T-helper 1 cell treated with Interleukin-12 subunit alpha and Interleukin-12 subunit beta and Interleukin-4 antibody, amounts not matched to agents 30 ng/mL and 1 ng/mL, for 36 hours (primary cell): ENCODE measurements around the gene ELOVL1. TPM values are rescaled to one million over a fixed set of nuclear protein-coding genes. Genes with fewer than 3 reads are reported as not detected.

Experiments used
- intact Hi-C: fragments of 100-400 bp; cut with micrococcal nuclease; formaldehyde crosslinking; loops from one replicate; pipeline ENCODE4 v1.15.1; 2024
- total RNA-seq: library from RNA; stranded (reverse); gene quantifications from 2 replicates; pipeline ENCODE4 v1.2.3, GENCODE V29; 2022

The ELOVL1 gene
- total RNA-seq, 1 donor from 2014 or later = 78.9 TPM

GRCh38 chr1:43358746-43359693 is 8.8 kb downstream of the ELOVL1 start, which contains the start of gene CDC20:
CDC20 (plus strand) TSS chr1:43358981; CDS start chr1:43359216, 235 bp downstream.
- intact Hi-C loops = loop anchor here (1.0 to 5.0 kb wide), 17 partner anchors 9 to 896 kb away; partner anchors contain the start of genes C1orf50, CCDC30, CFAP57 and EBNA1BP2

GRCh38 chr1:43358121-43358745 is 9.6 kb downstream of the ELOVL1 start:
- intact Hi-C loops = loop anchor here (1.0 to 5.0 kb wide), 17 partner anchors 9 to 895 kb away; partner anchors contain the start of genes C1orf50, CCDC30, CFAP57 and EBNA1BP2

DNA sequence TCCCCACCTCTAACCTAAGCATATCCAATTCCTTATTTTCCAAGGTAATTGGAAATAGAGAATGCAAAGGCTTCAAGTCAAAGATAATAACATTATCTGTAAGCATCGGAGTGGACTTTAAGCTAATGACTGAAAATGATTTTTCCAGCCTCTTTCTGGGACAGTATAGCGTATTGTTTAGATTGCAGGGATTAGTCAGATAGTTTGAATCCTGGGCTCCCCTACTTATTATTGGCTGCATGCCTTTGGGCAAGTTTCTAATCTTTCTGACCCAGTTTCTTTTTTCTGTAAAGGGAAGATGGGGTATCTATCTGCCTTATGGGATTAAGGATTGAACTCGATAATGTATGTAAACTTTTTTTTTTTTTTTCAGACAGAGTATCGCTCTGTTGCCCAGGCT is 10.6 kb downstream of the ELOVL1 start:
- intact Hi-C loops = loop anchor here (5.0 kb wide), 2 partner anchors 350 to 675 kb away; partner anchors contain the start of genes ST3GAL3 and YBX1

DNA sequence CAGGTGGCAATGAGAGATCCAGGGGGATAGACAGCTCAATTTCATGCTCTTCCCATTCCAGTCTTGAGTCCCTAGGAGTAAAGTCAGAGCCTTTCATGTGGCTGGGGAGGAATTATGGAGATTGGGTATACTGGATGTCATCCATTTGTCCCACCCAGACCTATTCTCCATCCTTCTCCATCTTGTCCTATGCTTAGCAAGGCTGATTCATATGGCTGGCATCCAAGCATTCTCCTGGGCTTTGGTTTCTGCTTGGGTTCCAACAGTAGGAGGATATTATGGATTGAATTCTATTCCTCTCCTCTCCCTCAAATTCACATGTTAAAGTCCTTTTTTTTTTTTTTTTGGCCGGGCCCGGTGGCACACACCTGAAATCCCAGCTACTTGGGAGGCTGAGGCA is 12.9 kb downstream of the ELOVL1 start:
- intact Hi-C loops = loop anchor here (5.0 kb wide), 2 partner anchors 352 to 673 kb away; partner anchors contain the start of genes ST3GAL3 and YBX1

DNA sequence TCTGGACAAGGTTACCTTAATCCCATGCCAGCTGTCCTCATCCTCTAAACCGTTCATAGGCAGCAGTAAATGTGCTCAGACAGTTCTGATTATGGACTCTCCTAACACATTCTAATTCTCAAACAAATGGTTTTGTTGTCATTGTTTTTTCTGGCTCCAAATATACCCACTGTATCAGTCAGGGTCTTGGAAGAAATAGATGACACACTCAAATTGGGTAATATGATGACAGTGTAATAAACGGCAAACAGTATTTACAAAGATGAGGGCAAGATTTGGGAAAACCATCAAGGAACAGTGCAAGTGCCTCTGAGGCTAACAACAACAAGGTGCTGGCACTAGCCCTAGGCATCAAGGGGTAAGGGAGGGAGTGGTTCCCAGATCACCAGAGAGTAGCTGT is 13.3 kb downstream of the ELOVL1 start:
- intact Hi-C loops = no loop called here

- intact Hi-C loops = no loop called here
Measured at GRCh38 chr1:43352881-43353280, 14.9 kb downstream of the ELOVL1 start.

DNA sequence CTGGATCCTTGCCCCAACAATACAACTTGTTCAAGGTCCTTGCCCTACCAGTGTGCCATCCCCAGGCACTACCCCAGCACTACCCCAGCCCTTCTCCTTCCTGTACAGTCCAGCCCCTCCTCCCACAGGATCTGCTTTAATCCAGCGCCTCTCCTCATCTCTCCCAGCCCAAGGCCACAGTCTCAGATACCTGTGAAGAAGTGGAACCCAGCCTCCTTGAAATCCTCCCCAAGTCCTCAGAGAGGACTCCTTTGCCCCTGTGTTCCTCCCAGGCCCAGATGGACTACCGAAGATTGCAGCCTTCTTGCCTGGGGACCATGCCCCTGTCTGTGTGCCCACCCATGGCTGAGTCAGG is 15.5 kb downstream of the ELOVL1 start:
- intact Hi-C loops = no loop called here

- intact Hi-C loops = no loop called here
Measured at GRCh38 chr1:43351421-43352350, 16.1 kb downstream of the ELOVL1 start.

DNA sequence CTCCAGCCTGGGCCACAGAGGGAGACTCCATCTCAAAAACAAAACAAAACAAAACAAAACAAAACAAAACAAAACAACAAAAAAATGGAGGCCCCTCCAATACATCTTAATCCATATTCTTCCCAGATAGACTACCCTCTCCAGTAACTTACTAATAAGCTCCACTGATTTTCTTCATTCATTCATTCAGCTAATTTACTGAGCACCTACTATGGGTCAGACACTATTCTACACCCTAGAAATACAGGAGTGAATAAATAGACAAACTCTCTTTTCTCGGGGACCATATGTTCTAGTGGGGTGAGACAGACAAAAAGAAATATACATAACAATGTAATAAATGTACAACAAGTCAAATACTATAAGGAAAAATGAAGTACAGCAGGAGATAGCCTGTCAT is 16.8 kb downstream of the ELOVL1 start:
- intact Hi-C loops = no loop called here

- intact Hi-C loops = loop anchor here (1.0 kb wide), 1 partner anchor 9 kb away; the partner anchor contains the start of gene CDC20
Measured at GRCh38 chr1:43349594-43350306, 18.1 kb downstream of the ELOVL1 start.

- intact Hi-C loops = loop anchor here (1.0 kb wide), 1 partner anchor 9 kb away; the partner anchor contains the start of gene CDC20
Measured at GRCh38 chr1:43348809-43349593, 18.8 kb downstream of the ELOVL1 start.

GRCh38 chr1:43348343-43348808 is 19.4 kb downstream of the ELOVL1 start:
- intact Hi-C loops = no loop called here

DNA sequence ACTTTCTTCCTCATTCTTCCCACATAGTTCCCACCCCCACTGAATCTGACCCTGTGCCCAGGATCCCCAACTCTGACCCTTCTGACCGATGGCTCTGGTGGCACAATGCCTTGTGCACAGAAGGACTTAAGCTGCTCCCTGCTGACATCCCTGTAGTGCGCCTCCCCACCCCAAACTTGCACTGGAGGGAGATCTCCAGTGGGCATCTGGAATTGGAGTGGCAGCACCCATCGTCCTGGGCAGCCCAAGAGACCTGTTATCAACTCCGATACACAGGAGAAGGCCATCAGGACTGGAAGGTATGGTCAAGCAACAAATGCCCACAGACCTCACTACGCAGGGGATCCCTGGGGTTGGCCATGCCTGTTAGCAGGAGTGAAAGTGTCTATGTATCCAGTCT is 21.2 kb downstream of the ELOVL1 start:
- intact Hi-C loops = no loop called here

GRCh38 chr1:43345120-43345519 is 22.7 kb downstream of the ELOVL1 start:
- intact Hi-C loops = no loop called here

DNA sequence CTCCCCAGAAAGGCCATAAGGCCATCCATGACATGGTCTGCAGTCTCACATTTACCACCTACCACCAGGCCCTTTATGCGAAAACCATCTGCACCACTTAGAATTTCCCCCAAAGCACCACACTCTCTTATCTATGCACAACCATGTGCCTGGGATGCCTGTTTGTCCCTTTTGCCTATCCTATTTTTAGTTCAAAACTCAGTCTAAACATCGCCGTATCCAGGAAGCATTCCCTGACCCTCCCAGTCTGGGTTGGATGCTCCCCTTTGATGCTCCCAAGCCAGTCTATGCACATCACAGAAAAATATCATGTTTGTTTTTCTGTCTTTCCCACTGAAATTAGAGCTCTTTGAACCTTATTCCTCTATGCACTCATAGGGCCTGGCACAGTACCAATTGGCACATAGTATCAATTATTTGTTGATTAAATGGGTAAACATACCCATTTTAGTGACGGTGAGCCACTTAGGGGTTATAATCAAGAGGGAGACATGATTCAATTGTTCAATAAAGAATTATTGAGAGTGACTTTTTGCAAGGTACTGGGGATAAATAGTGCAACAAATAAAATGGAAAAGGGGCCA is 23.5 kb downstream of the ELOVL1 start:
- intact Hi-C loops = no loop called here

DNA sequence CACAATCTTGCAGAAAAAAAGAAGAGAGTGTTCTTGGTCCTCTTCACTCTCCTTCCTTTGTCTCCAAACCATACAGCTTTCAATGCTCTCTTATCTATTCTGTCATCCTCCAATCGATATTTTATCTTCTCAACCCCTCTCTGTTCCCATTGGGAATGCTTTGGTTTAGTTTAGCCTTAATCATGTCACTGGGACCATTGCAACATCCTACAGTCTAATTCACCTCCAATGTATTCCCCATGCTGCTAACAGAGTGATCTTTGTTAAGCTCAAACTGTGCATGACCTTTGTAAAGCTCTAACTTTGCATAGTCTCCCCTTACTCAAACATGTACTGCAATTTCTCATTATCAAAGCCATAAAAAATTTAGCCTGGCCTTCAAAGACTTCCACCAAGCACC is 27.3 kb downstream of the ELOVL1 start:
- intact Hi-C loops = no loop called here

GRCh38 chr1:43339584-43340232 is 28.1 kb downstream of the ELOVL1 start:
- intact Hi-C loops = no loop called here

GRCh38 chr1:43338001-43338400 is 29.8 kb downstream of the ELOVL1 start:
- intact Hi-C loops = no loop called here
